H9 (cell line): ENCODE data around the gene MINDY4B. TPM values are rescaled to one million over a fixed set of nuclear protein-coding genes. Genes with fewer than 3 reads are reported as not detected.

ENCODE experiments used
- DNase-seq: peaks from one replicate; pipeline ENCODE4 v3.0.0-alpha.2; 2017
- H2AFZ ChIP-seq: one replicate; pipeline ENCODE4 v1.6.1; 2013; ENCODE audit warnings: mild to moderate bottlenecking, low read length, control low read depth, moderate library complexity
- H2AK5ac ChIP-seq: 2 replicates; pipeline ENCODE4 v1.6.1; 2013; ENCODE audit warnings: low read length, control low read depth, mixed read lengths; ENCODE audit not compliant: insufficient read length
- H2BK120ac ChIP-seq: one replicate; pipeline ENCODE4 v1.6.1; 2013; ENCODE audit warnings: low read depth, mild to moderate bottlenecking, low read length, control low read depth, inconsistent platforms; ENCODE audit not compliant: poor library complexity, severe bottlenecking
- H2BK12ac ChIP-seq: 2 replicates; pipeline ENCODE4 v1.6.1; 2013; ENCODE audit warnings: low read length, control low read depth, mixed read lengths, low read depth; ENCODE audit not compliant: insufficient read length
- H2BK15ac ChIP-seq: 2 replicates; pipeline ENCODE4 v1.6.1; 2013; ENCODE audit warnings: low read depth, low read length, control low read depth
- H2BK20ac ChIP-seq: one replicate; pipeline ENCODE4 v1.6.1; 2013; ENCODE audit warnings: low read depth, mild to moderate bottlenecking, low read length, control low read depth, inconsistent platforms; ENCODE audit not compliant: poor library complexity, severe bottlenecking
- H2BK5ac ChIP-seq: 2 replicates; pipeline ENCODE4 v1.6.1; 2013; ENCODE audit warnings: low read length, control low read depth, mixed read lengths; ENCODE audit not compliant: insufficient read length
- H3K14ac ChIP-seq: 2 replicates; pipeline ENCODE4 v1.6.1; 2013; ENCODE audit warnings: low read length, control low read depth; ENCODE audit not compliant: insufficient read depth
- H3K18ac ChIP-seq: 2 replicates; pipeline ENCODE4 v1.6.1; 2013; ENCODE audit warnings: low read depth, mild to moderate bottlenecking, mixed read lengths, low read length, control low read depth; ENCODE audit not compliant: insufficient read length
- H3K23ac ChIP-seq: 2 replicates; pipeline ENCODE4 v1.6.1; 2013; ENCODE audit warnings: low read length, control low read depth, mixed read lengths, low read depth; ENCODE audit not compliant: insufficient read length
- H3K23me2 ChIP-seq: 2 replicates; pipeline ENCODE4 v1.6.1; 2013; ENCODE audit warnings: low read depth, mild to moderate bottlenecking, mixed read lengths, low read length, control low read depth; ENCODE audit not compliant: insufficient read length, poor library complexity, severe bottlenecking
- H3K27ac ChIP-seq: 2 replicates; pipeline ENCODE4 v1.5.1; 2013; ENCODE audit warnings: low read length, control low read depth, mixed read lengths, low read depth; ENCODE audit not compliant: insufficient read length
- H3K27me3 ChIP-seq: 2 replicates; pipeline ENCODE4 v1.6.1; 2013; ENCODE audit warnings: low read length, control low read depth, inconsistent platforms; ENCODE audit not compliant: insufficient read depth
- H3K4ac ChIP-seq: 2 replicates; pipeline ENCODE4 v1.6.1; 2013; ENCODE audit warnings: low read depth, mild to moderate bottlenecking, control low read depth, inconsistent platforms, low read length, moderate library complexity
- H3K4me1 ChIP-seq: 2 replicates; pipeline ENCODE4 v1.6.1; 2013; ENCODE audit warnings: low read length, control low read depth, inconsistent platforms; ENCODE audit not compliant: insufficient read depth
- H3K4me2 ChIP-seq: 2 replicates; pipeline ENCODE4 v1.6.1; 2013; ENCODE audit warnings: low read length, control low read depth, mixed read lengths; ENCODE audit not compliant: insufficient read length, insufficient read depth
- H3K56ac ChIP-seq: 2 replicates; pipeline ENCODE4 v1.6.1; 2013; ENCODE audit warnings: low read depth, mild to moderate bottlenecking, mixed read lengths, low read length, control low read depth; ENCODE audit not compliant: insufficient read length
- H3K79me1 ChIP-seq: 2 replicates; pipeline ENCODE4 v1.6.1; 2013; ENCODE audit warnings: low read depth, mild to moderate bottlenecking, moderate library complexity, low read length, control low read depth, inconsistent platforms; ENCODE audit not compliant: insufficient read depth, poor library complexity, severe bottlenecking
- H3K79me2 ChIP-seq: 2 replicates; pipeline ENCODE4 v1.6.1; 2013; ENCODE audit warnings: low read length, control low read depth, inconsistent platforms; ENCODE audit not compliant: insufficient read depth
- H3K9ac ChIP-seq: 2 replicates; pipeline ENCODE4 v1.6.1; 2013; ENCODE audit warnings: low read length, control low read depth, mixed read lengths; ENCODE audit not compliant: insufficient read length; ENCODE audit errors: extremely low read depth
- H3K9me3 ChIP-seq: one replicate; pipeline ENCODE4 v1.6.1; 2013; ENCODE audit warnings: low read depth, low read length, inconsistent platforms; ENCODE audit not compliant: control insufficient read depth
- H3T11ph ChIP-seq: one replicate; pipeline ENCODE4 v1.6.1; 2013; ENCODE audit warnings: mild to moderate bottlenecking, low read length, control low read depth, inconsistent platforms
- H4K20me1 ChIP-seq: one replicate; pipeline ENCODE4 v1.6.1; 2013; ENCODE audit not compliant: control insufficient read depth, insufficient read length, insufficient read depth
- H4K5ac ChIP-seq: 2 replicates; pipeline ENCODE4 v1.6.1; 2013; ENCODE audit warnings: low read depth, mild to moderate bottlenecking, mixed read lengths, low read length, control low read depth; ENCODE audit not compliant: insufficient read length
- H4K8ac ChIP-seq: replicated peaks from 2 replicates; pipeline ENCODE4 v1.6.1; 2013; ENCODE audit warnings: low read length, control low read depth, mixed read lengths, low read depth; ENCODE audit not compliant: insufficient read length
- H4K91ac ChIP-seq: 2 replicates; pipeline ENCODE4 v1.6.1; 2013; ENCODE audit warnings: low read depth, mild to moderate bottlenecking, moderate library complexity, mixed read lengths, low read length, control low read depth; ENCODE audit not compliant: insufficient read length
- H3K27ac Mint-ChIP-seq, 3 experiments: 2 replicates in 2 of 3; 3 replicates in 1 of 3; pipeline ENCODE4 v1.8.0; 2020 to 2021; ENCODE audit warnings: mixed read lengths in 3 of 3, mild to moderate bottlenecking in 1 of 3, moderate library complexity in 1 of 3
- H3K27me3 Mint-ChIP-seq: 2 replicates; pipeline ENCODE4 v1.8.0; 2021; ENCODE audit warnings: low read depth, mild to moderate bottlenecking, moderate library complexity, mixed read lengths
- H3K36me3 Mint-ChIP-seq, 3 experiments: 2 replicates in 2 of 3; 3 replicates in 1 of 3; pipeline ENCODE4 v1.8.0; 2020 to 2021; ENCODE audit warnings: low read depth in 3 of 3, mixed read lengths in 3 of 3; ENCODE audit not compliant: insufficient read depth in 1 of 3
- H3K4me1 Mint-ChIP-seq, 2 experiments: 2 replicates each; pipeline ENCODE4 v1.8.0; 2020; ENCODE audit warnings: mixed read lengths in 2 of 2
- H3K4me3 Mint-ChIP-seq, 2 experiments: 2 replicates in 1 of 2; 3 replicates in 1 of 2; pipeline ENCODE4 v1.8.0; 2020 to 2021; ENCODE audit warnings: mild to moderate bottlenecking in 2 of 2, mixed read lengths in 2 of 2, moderate library complexity in 1 of 2
- H3K9me3 Mint-ChIP-seq, 2 experiments: 2 replicates in 1 of 2; 3 replicates in 1 of 2; pipeline ENCODE4 v1.8.0; 2020; ENCODE audit warnings: mild to moderate bottlenecking in 2 of 2, mixed read lengths in 2 of 2, moderate library complexity in 1 of 2
- CTCF ChIP-seq: fragments of 200-600 bp; sonication (generic); conservative IDR thresholded peaks from 3 replicates; pipeline ENCODE4 v1.8.0; 2021; ENCODE audit warnings: antibody characterized with exemption, mild to moderate bottlenecking
- WGBS: extraction: QIAGEN DNeasy Blood & Tissue Kit; methylation state at CpG from one replicate; pipeline ENCODE4 v1.1.7; 2013; ENCODE audit warnings: missing lambda C conversion rate, low lambda C conversion rate, mixed read lengths; ENCODE audit not compliant: insufficient read length; ENCODE audit errors: extremely low coverage; 5-methylcytosine and 5-hydroxymethylcytosine counted together
- total RNA-seq: library from RNA; stranded (reverse); gene quantifications from 2 replicates; pipeline ENCODE4 v1.2.1, GENCODE V29; 2021

The MINDY4B gene
- total RNA-seq, 1 experiment from 2014 or later = not detected

GRCh38 chr3:150885535-150885934 is 19.7 kb downstream of the MINDY4B start:
- WGBS = no CpG with 5 or more reads among the region's 3 CpGs
- Histone ChIP-seq H2BK20ac (no peak overlapping the region), H2BK5ac (no peak overlapping the region), H3K79me2 (no peaks in the 10 kb centered on the region), H4K8ac (no peak overlapping the region), H4K5ac (no peak overlapping the region), H3K27me3 (no peaks in the 10 kb centered on the region), H3K4ac (no peak overlapping the region), H4K20me1 (no peaks in the 10 kb centered on the region), H3K18ac (no peak overlapping the region), H2AK5ac (no peak overlapping the region), H2BK12ac (no peak overlapping the region), H3K4me2 (no peak overlapping the region), H3K14ac (no peak overlapping the region), H3K4me1 (no peaks in the 10 kb centered on the region), H4K91ac (no peak overlapping the region), H3K56ac (no peak overlapping the region), H3K79me1 (no peaks in the 10 kb centered on the region), H3K23me2 (no peaks in the 10 kb centered on the region), H3K9me3 (no peaks in the 10 kb centered on the region), H3K9ac (no peak overlapping the region), H3K23ac (no peak overlapping the region), H3T11ph (no peak overlapping the region), H3K27ac (no peak overlapping the region), H2AFZ (no peak overlapping the region), H2BK120ac (no peak overlapping the region), H2BK15ac (no peak overlapping the region)
- Mint-ChIP-seq H3K36me3 (peaks cover 0 to 4% (median 2%) of the 10 kb centered on the region in 3 experiments; a peak in 2 of 7 replicates), H3K4me1 (peaks cover 2 to 4% of the 10 kb centered on the region in 2 experiments; a peak in 1 of 4 replicates), H3K9me3 (peaks cover 0 to 3% of the 10 kb centered on the region in 2 experiments; a peak in 3 of 5 replicates), H3K27ac (no peak overlapping the region), H3K27me3 (no peaks in the 10 kb centered on the region; the same call in none of the 2 replicates), H3K4me3 (no peak overlapping the region)
- no peak for TF ChIP-seq CTCF
- no peak for DNase-seq
